BJ (cell line): Measurements from ENCODE around the gene PIBF1. TPM values are rescaled to one million over a fixed set of nuclear protein-coding genes. Genes with fewer than 3 reads are reported as not detected.
"Not testable (repeated sequence)": the region's sequence is repeated elsewhere in the genome, so short reads cannot be mapped to it uniquely, and the experiment has no call there.

ENCODE experiments used
- CTCF ChIA-PET: fragments of 350-600 bp; formaldehyde crosslinking; extraction: SDS; loops from one replicate; lab custom pipeline; 2021; ENCODE audit warnings: antibody characterized with exemption, inconsistent platforms; lab: Yijun Ruan, JAX
- POLR2A ChIA-PET: fragments of 300-600 bp; sonication (Branson Sonifier 250); formaldehyde crosslinking; extraction: SDS; loops from one replicate; lab custom pipeline; 2021; ENCODE audit warnings: antibody characterized with exemption; lab: Charles Lee
- DNase-seq: peaks from one replicate; pipeline ENCODE4 v3.0.0-alpha.2; 2011; ENCODE audit warnings: low read depth
- H3K27me3 ChIP-seq: 2 replicates; pipeline ENCODE4 v1.6.0; 2011; ENCODE audit warnings: low read length; ENCODE audit not compliant: control insufficient read depth, insufficient read depth
- H3K36me3 ChIP-seq: 2 replicates; pipeline ENCODE4 v1.5.1; 2011; ENCODE audit warnings: low read length; ENCODE audit not compliant: control insufficient read depth, insufficient read depth
- H3K4me3 ChIP-seq: 2 replicates; pipeline ENCODE4 v1.5.1; 2011; ENCODE audit warnings: low read depth, mild to moderate bottlenecking, control low read depth, low read length
- CTCF ChIP-seq: IDR thresholded peaks from 2 replicates; pipeline ENCODE4 v1.5.1; 2011; ENCODE audit warnings: low read depth, mild to moderate bottlenecking, control low read depth, inconsistent platforms, low read length, moderate library complexity; ENCODE audit not compliant: insufficient read depth
- polyA plus RNA-seq: library from polyadenylated mRNA; depleted of rRNA; stranded (reverse); fragments of >200 nt; gene quantifications from 2 replicates; pipeline ENCODE4 v1.2.3, GENCODE V29; 2011

PIBF1 gene
- polyA plus RNA-seq, 1 experiment = 1.7 TPM

GRCh38 chr13:72804301-72804700, 22.4 kb downstream of the PIBF1 start:
- peaks cover 2% of the 10 kb centered on the region; the same call in 1 of the 2 replicates for H3K36me3 ChIP-seq
- no peak overlapping the region for H3K4me3 ChIP-seq
- no peak for DNase-seq
- CTCF ChIA-PET = interaction anchor here (1.6 kb wide), 1 partner anchor 10 kb away, joined by 3 read pairs; no protein-coding TSS in a partner anchor
- POLR2A ChIA-PET = no interaction called here
- no peak for TF ChIP-seq CTCF
- H3K27me3 ChIP-seq = no peaks in the 10 kb centered on the region

GRCh38 chr13:72805676-72806346, 23.9 kb downstream of the PIBF1 start:
- CTCF ChIA-PET = interaction anchor here (0.6 to 1.6 kb wide), 4 partner anchors 8 to 958 kb away, joined by 3 read pairs; no protein-coding TSS in a partner anchor
- DNase-seq = no peak
- POLR2A ChIA-PET = no interaction called here
- no peaks in the 10 kb centered on the region for H3K27me3 ChIP-seq
- no peak for TF ChIP-seq CTCF
- H3K36me3 ChIP-seq = no peaks in the 10 kb centered on the region
- no peak overlapping the region for H3K4me3 ChIP-seq

GRCh38 chr13:72806514-72806913, 24.6 kb downstream of the PIBF1 start:
- CTCF ChIA-PET, H3K36me3 ChIP-seq, POLR2A ChIA-PET, H3K4me3 ChIP-seq, H3K27me3 ChIP-seq, DNase-seq: not testable (repeated sequence)

GRCh38 chr13:72808917-72809500, 27.1 kb downstream of the PIBF1 start:
- H3K4me3 ChIP-seq = no peak overlapping the region
- no peaks in the 10 kb centered on the region for H3K27me3 ChIP-seq
- CTCF ChIA-PET = interaction anchor here (1.4 to 1.5 kb wide), 2 partner anchors 898 to 902 kb away, joined by 3 to 4 read pairs; no protein-coding TSS in a partner anchor
- peak; percentile 34; the same call in 1 of the 2 replicates for TF ChIP-seq CTCF
- no peak for DNase-seq
- no peaks in the 10 kb centered on the region; the same call in 1 of the 2 replicates for H3K36me3 ChIP-seq
- POLR2A ChIA-PET = interaction anchor here (0.5 to 0.6 kb wide), 2 partner anchors 871 to 1003 kb away, joined by 6 to 9 read pairs; no protein-coding TSS in a partner anchor

GRCh38 chr13:72820156-72820897, 38.4 kb downstream of the PIBF1 start:
- DNase-seq = no peak
- no peak overlapping the region for H3K4me3 ChIP-seq
- CTCF ChIA-PET = interaction anchor here (1.1 to 1.3 kb wide), 3 partner anchors 9 to 818 kb away, joined by 3 to 6 read pairs (median 3); no protein-coding TSS in a partner anchor
- no peak for TF ChIP-seq CTCF
- no peaks in the 10 kb centered on the region for H3K27me3 ChIP-seq
- POLR2A ChIA-PET = no interaction called here
- no peaks in the 10 kb centered on the region for H3K36me3 ChIP-seq
